ENCODE results near the gene NDE1. TPM values are rescaled to one million over a fixed set of nuclear protein-coding genes. Genes with fewer than 3 reads are reported as not detected.

Gene NDE1
- total RNA-seq, 1 donor from 2014 or later, result 31.4 TPM

GRCh38 chr16:15775663-15776304, 125.7 kb downstream of the NDE1 start:
- Histone ChIP-seq H3K4me3 (ENCODE audit: insufficient read depth, low read depth, low read length) (no peak overlapping the region), H2AFZ (ENCODE audit: low read depth, low read length) (no peak overlapping the region), H3K79me2 (ENCODE audit: insufficient read depth, low read length) (no peaks in the 10 kb centered on the region), H3K4me1 (ENCODE audit: insufficient read depth, low read length) (no peaks in the 10 kb centered on the region), H3K9me3 (ENCODE audit: insufficient read depth, low read depth, low read length) (no peaks in the 10 kb centered on the region), H3K27ac (ENCODE audit: low read depth, low read length) (no peak overlapping the region), H3K9ac (ENCODE audit: low read length) (no peak overlapping the region), H3K36me3 (ENCODE audit: insufficient read depth, low read length) (no peaks in the 10 kb centered on the region), H3K4me2 (ENCODE audit: low read length) (no peak overlapping the region), H3K27me3 (ENCODE audit: insufficient read depth, low read length) (peaks cover 22% of the 10 kb centered on the region), H4K20me1 (ENCODE audit: insufficient read depth, low read length) (no peaks in the 10 kb centered on the region)
- Mint-ChIP-seq H3K27ac (ENCODE audit: unreplicated experiment) (no peak overlapping the region), H3K9me3 (ENCODE audit: unreplicated experiment) (peaks cover 2% of the 10 kb centered on the region), H3K4me1 (ENCODE audit: low read depth, unreplicated experiment) (no peaks in the 10 kb centered on the region), H3K27me3 (ENCODE audit: low read depth, unreplicated experiment) (peaks cover 29% of the 10 kb centered on the region), H3K36me3 (ENCODE audit: low read depth, unreplicated experiment) (no peaks in the 10 kb centered on the region), H3K4me3 (ENCODE audit: unreplicated experiment) (no peak overlapping the region)
- DNase-seq (ENCODE audit: low read depth), result no peak
- FAIRE-seq, result no peak
- TF ChIP-seq EZH2 (IDR thresholded peaks at IDR 0.05; ENCODE audit: insufficient read depth, low read length) (no peak), CTCF (IDR thresholded peaks at IDR 0.05; ENCODE audit: insufficient read depth, low read depth, low read length) (no peak)

Other genes with a start within 250 kb of the NDE1 start
- gene BMERB1, start 215.7 kb upstream of the NDE1 start, total RNA-seq, result 15.5 and 20.1 TPM in 2 replicates
- 46.0 and 47.4 TPM in 2 replicates for gene MARF1, start 7.1 kb upstream of the NDE1 start, total RNA-seq
- gene MYH11, start 206.8 kb downstream of the NDE1 start, total RNA-seq, result 1.0 and 1.7 TPM in 2 replicates
- 25.7 and 27.5 TPM in 2 replicates for gene CEP20, start 238.4 kb downstream of the NDE1 start, total RNA-seq